Smooth muscle cell (in vitro differentiated cells): Measurements from ENCODE around the gene DPH2. TPM values are rescaled to one million over a fixed set of nuclear protein-coding genes. Genes with fewer than 3 reads are reported as not detected.

Experiments
- DNase-seq: peaks from one replicate; lab custom pipeline; 2025; ENCODE audit not compliant: unreplicated experiment; lab: John Stamatoyannopoulos, UW
- H2AFZ ChIP-seq: fragments of 200-600 bp; sonication (generic); 2 replicates; pipeline ENCODE4 v1.6.0; 2016; ENCODE audit warnings: antibody characterized with exemption, low read depth, mild to moderate bottlenecking
- H3F3A ChIP-seq: fragments of 200-600 bp; sonication (generic); 2 replicates; pipeline ENCODE4 v1.6.0; 2017; ENCODE audit warnings: antibody characterized with exemption, low read depth
- H3K27ac ChIP-seq: fragments of 200-600 bp; sonication (generic); 2 replicates; pipeline ENCODE4 v1.5.1; 2016; ENCODE audit warnings: low read depth, mild to moderate bottlenecking
- H3K27me3 ChIP-seq: fragments of 200-600 bp; sonication (generic); 2 replicates; pipeline ENCODE4 v1.6.1; 2016; ENCODE audit warnings: low read depth, mild to moderate bottlenecking
- H3K36me3 ChIP-seq: fragments of 200-600 bp; sonication (generic); 2 replicates; pipeline ENCODE4 v1.5.1; 2016; ENCODE audit warnings: low read depth
- H3K4me1 ChIP-seq: fragments of 200-600 bp; sonication (generic); 2 replicates; pipeline ENCODE4 v1.5.1; 2016; ENCODE audit warnings: low read depth
- H3K4me2 ChIP-seq: fragments of 200-600 bp; sonication (generic); 2 replicates; pipeline ENCODE4 v1.6.0; 2016; ENCODE audit warnings: mild to moderate bottlenecking
- H3K4me3 ChIP-seq: fragments of 200-600 bp; sonication (generic); 2 replicates; pipeline ENCODE4 v1.5.1; 2016; ENCODE audit warnings: mild to moderate bottlenecking
- H3K79me2 ChIP-seq: fragments of 200-600 bp; sonication (generic); 2 replicates; pipeline ENCODE4 v1.6.0; 2016; ENCODE audit warnings: low read depth, mild to moderate bottlenecking
- H3K9ac ChIP-seq: fragments of 200-600 bp; sonication (generic); 2 replicates; pipeline ENCODE4 v1.6.0; 2016; ENCODE audit warnings: low read depth
- H3K9me3 ChIP-seq: fragments of 200-600 bp; sonication (generic); replicated peaks from 2 replicates; pipeline ENCODE4 v1.5.1; 2016; ENCODE audit warnings: low read depth
- H4K20me1 ChIP-seq: fragments of 200-600 bp; sonication (generic); 2 replicates; pipeline ENCODE4 v1.6.0; 2016; ENCODE audit warnings: low read depth
- WGBS: methylation state at CpG from one replicate; pipeline ENCODE4 v1.1.7; 2016; ENCODE audit warnings: low lambda C conversion rate; 5-methylcytosine and 5-hydroxymethylcytosine counted together
- polyA plus RNA-seq: library from polyadenylated mRNA; unstranded; fragments of >200 nt; fragmentation: Nextera tagmentation; extraction: Ambion mirVana; gene quantifications from 2 replicates; pipeline ENCODE4 v1.2.1, GENCODE V29; 2016
- total RNA-seq: library from RNA; depleted of rRNA; stranded (reverse); fragments of >200 nt; gene quantifications from 2 replicates; pipeline ENCODE4 v1.2.3, GENCODE V29; 2014
- TF ChIP-seq, protein P1 (sequence below): fragments of 200-600 bp; sonication (generic); IDR thresholded peaks from 2 replicates; pipeline ENCODE4 v1.5.1; 2017; ENCODE audit warnings: borderline replicate concordance, mild to moderate bottlenecking, antibody characterized with exemption; ENCODE audit not compliant: insufficient read depth, poor library complexity, severe bottlenecking

DPH2 gene
- total and polyA plus RNA-seq, 2 experiments from 2014 or later = 20.3 to 23.5 TPM

DNA sequence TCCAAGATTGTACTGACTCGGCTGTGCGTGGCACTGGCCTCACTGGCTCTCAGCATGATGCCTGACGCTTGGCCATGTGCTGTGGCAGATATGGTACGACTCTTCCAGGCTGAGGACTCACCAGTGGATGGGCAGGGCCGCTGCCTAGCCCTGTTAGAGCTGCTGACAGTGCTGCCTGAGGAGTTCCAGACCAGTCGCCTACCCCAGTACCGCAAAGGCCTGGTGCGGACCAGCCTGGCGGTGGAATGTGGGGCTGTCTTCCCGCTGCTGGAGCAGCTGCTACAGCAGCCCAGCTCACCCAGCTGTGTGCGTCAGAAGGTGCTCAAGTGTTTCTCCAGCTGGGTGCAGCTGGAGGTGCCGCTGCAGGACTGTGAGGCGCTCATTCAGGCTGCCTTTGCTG, 20.1 kb upstream of the DPH2 start:
- H4K20me1 ChIP-seq = peaks cover 38% of the 10 kb centered on the region
- H2AFZ ChIP-seq = no peak overlapping the region
- H3K27me3 ChIP-seq = no peaks in the 10 kb centered on the region
- peaks cover 23% of the 10 kb centered on the region for H3K79me2 ChIP-seq
- no peaks in the 10 kb centered on the region for H3K9me3 ChIP-seq
- no peak overlapping the region for H3K4me2 ChIP-seq
- H3K27ac ChIP-seq = no peak overlapping the region
- no peak for DNase-seq
- no peak overlapping the region for H3K4me3 ChIP-seq
- TF ChIP-seq, protein P1, sequence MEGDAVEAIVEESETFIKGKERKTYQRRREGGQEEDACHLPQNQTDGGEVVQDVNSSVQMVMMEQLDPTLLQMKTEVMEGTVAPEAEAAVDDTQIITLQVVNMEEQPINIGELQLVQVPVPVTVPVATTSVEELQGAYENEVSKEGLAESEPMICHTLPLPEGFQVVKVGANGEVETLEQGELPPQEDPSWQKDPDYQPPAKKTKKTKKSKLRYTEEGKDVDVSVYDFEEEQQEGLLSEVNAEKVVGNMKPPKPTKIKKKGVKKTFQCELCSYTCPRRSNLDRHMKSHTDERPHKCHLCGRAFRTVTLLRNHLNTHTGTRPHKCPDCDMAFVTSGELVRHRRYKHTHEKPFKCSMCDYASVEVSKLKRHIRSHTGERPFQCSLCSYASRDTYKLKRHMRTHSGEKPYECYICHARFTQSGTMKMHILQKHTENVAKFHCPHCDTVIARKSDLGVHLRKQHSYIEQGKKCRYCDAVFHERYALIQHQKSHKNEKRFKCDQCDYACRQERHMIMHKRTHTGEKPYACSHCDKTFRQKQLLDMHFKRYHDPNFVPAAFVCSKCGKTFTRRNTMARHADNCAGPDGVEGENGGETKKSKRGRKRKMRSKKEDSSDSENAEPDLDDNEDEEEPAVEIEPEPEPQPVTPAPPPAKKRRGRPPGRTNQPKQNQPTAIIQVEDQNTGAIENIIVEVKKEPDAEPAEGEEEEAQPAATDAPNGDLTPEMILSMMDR = no peak
- H3K4me1 ChIP-seq = peaks cover 8% of the 10 kb centered on the region
- 85% methylated on average over 13 of the region's 13 CpGs for WGBS
- no peaks in the 10 kb centered on the region for H3F3A ChIP-seq
- no peaks in the 10 kb centered on the region for H3K36me3 ChIP-seq
- H3K9ac ChIP-seq = no peak overlapping the region

DNA sequence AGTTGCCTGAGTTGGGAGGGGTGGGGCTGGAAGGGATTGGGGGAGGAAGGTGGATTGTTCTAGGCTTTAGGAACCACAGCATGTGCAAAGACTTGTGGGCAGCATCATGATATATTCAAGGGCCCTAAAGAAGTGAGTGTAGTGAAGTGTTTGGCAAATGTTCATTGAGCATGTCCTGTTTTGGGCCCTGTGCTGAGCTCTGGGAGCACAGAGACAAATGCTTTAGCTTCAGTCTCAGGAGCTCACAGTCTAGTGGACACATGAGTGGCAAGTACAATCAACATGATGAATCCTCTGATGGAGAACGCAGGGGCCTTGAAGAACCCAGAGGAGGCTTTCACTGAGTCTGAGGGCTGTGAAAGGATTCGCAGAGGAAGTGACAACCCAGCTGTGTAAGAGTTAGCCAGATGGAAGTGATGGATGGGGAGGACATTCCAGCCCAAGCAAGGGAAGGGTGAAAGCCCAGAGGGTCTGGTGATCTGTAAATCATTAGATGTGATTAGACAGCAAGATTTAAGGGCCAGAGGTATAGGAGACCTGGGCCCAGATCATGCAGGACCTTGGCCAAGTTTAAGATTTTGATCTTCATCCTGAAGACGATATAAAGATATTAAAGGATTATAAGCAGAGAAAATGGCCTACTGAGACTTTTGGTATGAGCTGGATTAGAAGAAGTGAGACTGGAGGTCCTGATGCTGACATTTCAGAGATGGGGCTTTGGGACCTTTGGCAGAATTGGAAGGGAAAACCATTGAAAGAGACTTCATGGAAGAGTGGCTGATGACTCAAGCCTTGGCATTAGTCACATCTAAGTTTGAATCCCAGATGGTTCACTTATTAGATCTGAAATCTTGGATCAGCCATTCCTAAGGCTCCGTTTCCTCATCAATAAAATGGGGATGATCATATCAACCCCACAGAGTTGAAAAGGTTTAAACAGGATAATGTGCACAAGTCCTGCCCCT, 18.5 kb upstream of the DPH2 start:
- TF ChIP-seq, protein P1 = no peak
- Histone ChIP-seq H3K4me2 (no peak overlapping the region), H3K79me2 (peaks cover 23% of the 10 kb centered on the region), H3K9me3 (no peaks in the 10 kb centered on the region), H3K27ac (no peak overlapping the region), H3K27me3 (no peaks in the 10 kb centered on the region), H4K20me1 (peaks cover 49% of the 10 kb centered on the region), H3K36me3 (no peaks in the 10 kb centered on the region), H3K4me1 (peaks cover 8% of the 10 kb centered on the region), H3K9ac (no peak overlapping the region), H2AFZ (no peak overlapping the region), H3K4me3 (no peak overlapping the region), H3F3A (no peaks in the 10 kb centered on the region)
- 96% methylated on average over 4 of the region's 4 CpGs for WGBS
- no peak for DNase-seq

DNA sequence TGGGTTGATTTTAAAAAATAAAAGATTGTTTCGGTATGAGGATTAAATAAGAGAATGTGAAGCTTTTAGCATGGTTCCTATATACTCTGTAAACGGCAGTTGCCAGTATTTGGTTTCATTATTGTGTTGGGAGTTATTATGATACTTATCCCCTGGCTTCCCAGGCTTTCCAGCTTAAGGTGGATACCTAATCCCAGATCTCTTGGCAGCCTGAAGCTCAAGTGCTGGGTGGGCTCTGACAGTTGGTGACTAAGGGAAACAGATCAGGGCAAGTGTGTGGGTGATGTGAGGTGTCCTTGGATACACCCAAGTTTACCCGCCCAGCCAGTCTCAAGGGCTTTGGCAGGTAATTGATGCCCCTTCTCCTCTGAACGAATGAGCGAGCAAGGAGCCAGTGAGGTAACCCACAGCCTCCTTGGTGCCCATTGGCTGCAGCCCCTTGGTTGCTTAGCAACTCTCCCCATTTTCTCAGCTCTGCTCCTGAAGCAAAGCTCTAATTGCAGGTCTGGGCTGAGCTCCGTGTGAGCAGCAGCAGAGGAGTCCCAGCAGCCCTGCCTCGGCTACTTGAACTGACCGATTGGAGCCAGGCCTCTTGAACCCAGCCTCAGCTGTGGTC, 17.0 kb upstream of the DPH2 start:
- TF ChIP-seq, protein P1 = no peak
- DNase-seq = no peak
- H3K4me1 ChIP-seq = peaks cover 1% of the 10 kb centered on the region
- no peak overlapping the region for H3K9ac ChIP-seq
- H3K9me3 ChIP-seq = no peaks in the 10 kb centered on the region
- no peaks in the 10 kb centered on the region for H3K36me3 ChIP-seq
- H4K20me1 ChIP-seq = peaks cover 49% of the 10 kb centered on the region
- WGBS = 71% methylated on average over 8 of the region's 8 CpGs
- H3K79me2 ChIP-seq = peaks cover 16% of the 10 kb centered on the region
- H3K27ac ChIP-seq = no peak overlapping the region
- H3K4me3 ChIP-seq = no peak overlapping the region
- no peak overlapping the region for H2AFZ ChIP-seq
- H3K27me3 ChIP-seq = no peaks in the 10 kb centered on the region
- no peak overlapping the region for H3K4me2 ChIP-seq
- H3F3A ChIP-seq = no peaks in the 10 kb centered on the region
